ENCODE measurements around the gene KIF17.

KIF17 gene

GRCh38 chr1:20731057-20731991, 13.5 kb upstream of the KIF17 start:
- no peak for DNase-seq (ENCODE audit: low read depth)
- H3K4me3 ChIP-seq (ENCODE audit: low read length) = peak overlapping the region; percentile 69
- TF ChIP-seq CTCF (conservative IDR thresholded peaks at IDR 0.05; ENCODE audit: low read length) = no peak

GRCh38 chr1:20730690-20731056, 12.9 kb upstream of the KIF17 start:
- no peak for DNase-seq (ENCODE audit: low read depth)
- TF ChIP-seq CTCF (conservative IDR thresholded peaks at IDR 0.05; ENCODE audit: low read length) = no peak
- no peak overlapping the region for H3K4me3 ChIP-seq (ENCODE audit: low read length)

GRCh38 chr1:20729990-20730689, 12.3 kb upstream of the KIF17 start:
- no peak overlapping the region for H3K4me3 ChIP-seq (ENCODE audit: low read length)
- no peak for DNase-seq (ENCODE audit: low read depth)
- no peak for TF ChIP-seq CTCF (conservative IDR thresholded peaks at IDR 0.05; ENCODE audit: low read length)

- DNase-seq (ENCODE audit: low read depth) = no peak
- H3K4me3 ChIP-seq (ENCODE audit: low read length) = no peak overlapping the region
- TF ChIP-seq CTCF (conservative IDR thresholded peaks at IDR 0.05; ENCODE audit: low read length) = no peak
These were observed 11.5 kb upstream of the KIF17 start for GRCh38 chr1:20729155-20729931.

- H3K4me3 ChIP-seq (ENCODE audit: low read length) = no peak overlapping the region
- DNase-seq (ENCODE audit: low read depth) = no peak
- TF ChIP-seq CTCF (conservative IDR thresholded peaks at IDR 0.05; ENCODE audit: low read length) = no peak
These were observed 10.8 kb upstream of the KIF17 start for GRCh38 chr1:20728371-20729154.

- DNase-seq (ENCODE audit: low read depth) = peak; percentile 15
- no peak for TF ChIP-seq CTCF (conservative IDR thresholded peaks at IDR 0.05; ENCODE audit: low read length)
- no peak overlapping the region for H3K4me3 ChIP-seq (ENCODE audit: low read length)
These were observed 10.0 kb upstream of the KIF17 start for GRCh38 chr1:20727746-20728316.
